Measurements from ENCODE around the gene RPS15.

The RPS15 gene

GRCh38 chr19:1401889-1402217 is 36.3 kb upstream of the RPS15 start:
- DNase-seq (ENCODE audit: low read depth in 3 of 3, low spot score in 1 of 3): no peak

DNA sequence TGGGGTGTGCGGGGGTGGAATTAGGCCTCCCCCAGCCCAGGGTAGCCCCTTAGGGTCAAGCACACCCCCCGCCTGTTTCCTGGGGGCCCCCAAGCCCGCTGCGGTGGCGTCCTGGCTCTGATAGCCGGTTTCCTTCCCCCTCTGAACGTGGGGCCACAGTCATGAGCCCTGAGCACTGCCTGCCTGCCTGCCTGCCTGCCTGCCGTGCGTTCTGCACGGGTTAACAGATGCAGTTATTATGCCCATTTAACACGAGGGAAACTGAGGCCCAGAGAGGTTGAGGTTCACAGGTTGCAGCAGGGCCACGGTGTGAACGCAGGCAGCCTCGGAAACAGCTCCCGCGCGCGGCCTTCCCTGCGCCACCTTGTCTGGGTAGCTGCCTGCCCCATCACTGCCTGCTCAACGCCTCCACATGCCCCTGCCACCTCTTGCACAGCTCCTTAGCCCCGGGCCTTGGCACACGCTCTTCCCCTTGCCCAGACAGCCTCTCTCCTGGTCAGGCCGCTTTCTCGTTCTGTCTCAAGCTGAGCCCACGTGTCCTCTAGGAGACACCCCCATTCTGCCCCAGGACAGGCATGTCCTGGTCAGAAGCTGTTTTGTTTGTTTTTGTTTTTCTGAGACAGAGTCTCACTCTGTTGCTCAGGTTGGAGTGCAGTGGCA is 35.7 kb upstream of the RPS15 start:
- DNase-seq (ENCODE audit: low read depth in 3 of 3, low spot score in 1 of 3): no peak

- peak; percentile 98 to 99 (median 99) for DNase-seq (ENCODE audit: low read depth in 3 of 3, low spot score in 1 of 3)
Observed at GRCh38 chr19:1406774-1407527, 31.2 kb upstream of the RPS15 start.

DNA sequence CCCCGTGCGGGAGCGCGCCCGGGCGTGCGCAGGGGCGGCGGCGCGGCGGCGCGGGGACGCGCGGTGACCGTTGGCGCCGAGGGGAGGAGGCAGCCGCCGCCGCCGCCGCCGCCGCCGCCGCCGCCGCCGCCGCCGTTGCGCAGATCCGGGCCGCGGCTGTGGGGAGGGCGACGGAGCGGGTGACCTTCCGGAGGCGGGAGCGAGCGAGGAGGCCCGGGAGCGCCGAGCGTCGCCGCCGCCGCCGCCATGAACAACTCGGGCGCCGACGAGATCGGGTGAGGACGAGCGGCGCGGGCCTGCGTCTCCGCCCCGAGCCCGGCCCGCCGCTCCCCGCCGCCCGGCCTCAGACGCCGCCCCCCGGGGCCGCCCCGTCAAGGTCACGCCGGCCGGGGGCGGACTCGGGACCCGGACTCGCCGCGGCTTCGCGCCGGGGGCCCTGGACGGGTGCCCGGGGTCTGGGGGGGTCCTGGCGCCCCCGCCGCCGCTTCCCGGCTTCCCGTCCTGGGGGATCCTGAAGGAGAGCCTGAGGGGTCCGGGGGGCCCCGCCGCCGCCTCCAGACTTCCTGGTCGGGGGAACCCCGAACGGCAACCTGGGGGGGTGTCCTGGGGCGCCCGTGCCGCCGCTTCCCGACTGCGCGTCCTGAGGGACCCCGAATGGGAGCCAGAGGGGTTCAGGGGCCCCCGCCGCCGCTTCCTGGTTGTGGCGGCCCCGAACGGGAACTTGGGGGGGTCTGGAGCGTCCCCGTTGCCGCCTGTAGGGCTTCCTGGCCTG is 30.5 kb upstream of the RPS15 start, which contains the start of gene DAZAP1:
Gene DAZAP1 (plus strand): TSS at position 59 of the 772 bp plus-strand sequence. CDS start 188 bp downstream, at position 247.
- peak in 2 of 3 donors; percentile 23 to 41 for DNase-seq (ENCODE audit: low read depth in 3 of 3, low spot score in 1 of 3)

DNA sequence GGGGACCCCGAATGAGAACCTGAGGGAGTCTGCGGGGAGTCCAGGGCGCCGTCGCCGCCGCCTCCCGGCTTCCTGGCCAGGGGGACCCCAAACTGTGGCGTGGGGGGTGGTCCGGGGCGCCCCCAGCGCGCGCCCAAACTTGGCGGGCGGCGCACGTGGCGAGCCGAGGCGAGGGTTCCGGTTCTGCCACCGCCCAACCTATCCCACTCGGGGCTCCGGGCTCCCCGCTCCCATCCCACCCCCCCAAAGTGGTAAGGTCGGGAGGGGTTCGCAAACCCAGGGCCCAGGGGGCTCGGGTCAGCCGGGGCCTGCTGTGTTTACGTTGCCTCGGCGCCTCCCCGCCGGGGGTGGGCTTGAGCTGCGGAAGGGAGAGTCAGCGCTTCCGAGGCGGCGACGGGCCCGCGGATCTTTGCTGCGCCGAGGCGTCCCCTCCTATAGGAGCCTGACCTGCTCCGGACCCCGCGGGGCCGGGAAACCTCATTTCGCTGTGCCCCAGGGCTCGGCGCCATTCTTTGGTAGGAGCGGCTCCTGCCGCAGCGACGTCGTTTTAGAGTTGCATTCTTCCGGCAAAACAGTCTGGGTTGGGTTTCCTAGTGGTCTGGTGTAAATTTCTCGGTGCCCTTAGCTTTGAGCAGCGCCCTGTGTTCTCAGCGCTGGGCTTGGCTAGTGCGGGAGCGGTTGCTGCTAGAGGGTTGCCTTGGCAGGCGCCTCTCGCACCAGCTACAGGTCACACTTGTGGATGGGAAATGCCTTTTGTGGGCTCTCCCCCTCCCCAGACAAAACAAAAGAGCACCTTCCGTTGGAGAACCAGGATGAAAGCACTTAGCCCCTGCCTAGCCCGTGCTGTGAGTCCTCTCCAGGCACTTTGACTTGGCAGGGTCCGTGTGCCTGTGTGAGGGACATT is 29.6 kb upstream of the RPS15 start:
- peak; percentile 19 to 41 (median 25) for DNase-seq (ENCODE audit: low read depth in 3 of 3, low spot score in 1 of 3)

DNA sequence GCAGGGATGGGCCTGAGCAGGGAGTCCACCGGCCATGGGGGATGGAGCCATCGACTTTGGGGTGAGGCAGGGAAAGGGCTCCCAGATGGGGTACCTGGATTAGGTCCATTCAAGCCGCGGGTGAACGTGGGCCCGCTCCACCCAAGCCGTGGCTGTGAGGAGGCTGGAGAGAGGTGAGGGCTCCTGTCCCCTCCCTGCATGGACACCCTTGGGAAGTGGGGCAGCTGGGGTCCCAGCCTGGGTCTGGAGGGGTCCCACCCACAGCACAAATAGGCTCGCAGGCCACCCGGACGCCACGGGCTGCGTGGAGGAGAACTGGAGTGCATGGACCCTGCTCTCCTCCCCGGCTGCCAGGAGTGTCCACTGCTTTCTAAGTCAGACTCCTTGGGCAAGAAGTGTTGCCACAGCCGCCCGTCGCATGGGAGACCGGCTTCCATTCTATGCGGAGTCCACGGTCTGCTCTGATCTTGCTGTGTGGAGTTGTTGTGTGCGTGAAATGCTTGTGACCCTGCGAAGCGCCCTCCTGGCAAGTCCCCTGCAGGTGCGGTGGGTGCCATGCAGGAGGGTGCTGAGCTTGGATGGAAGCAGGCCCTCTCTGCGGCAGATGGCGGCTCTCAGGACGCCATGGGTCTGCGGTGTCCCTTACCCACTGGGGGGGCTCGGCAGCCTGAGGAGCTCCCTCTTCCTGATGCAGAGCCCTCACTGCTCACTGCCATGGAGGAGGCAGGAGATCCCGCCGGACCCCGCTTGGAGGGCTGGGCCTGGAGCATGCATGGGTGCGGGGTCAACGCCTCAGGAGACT is 28.8 kb upstream of the RPS15 start:
- no peak for DNase-seq (ENCODE audit: low read depth in 3 of 3, low spot score in 1 of 3)

- no peak for DNase-seq (ENCODE audit: low read depth in 3 of 3, low spot score in 1 of 3)
Observed at GRCh38 chr19:1410136-1410786, 27.9 kb upstream of the RPS15 start.

DNA sequence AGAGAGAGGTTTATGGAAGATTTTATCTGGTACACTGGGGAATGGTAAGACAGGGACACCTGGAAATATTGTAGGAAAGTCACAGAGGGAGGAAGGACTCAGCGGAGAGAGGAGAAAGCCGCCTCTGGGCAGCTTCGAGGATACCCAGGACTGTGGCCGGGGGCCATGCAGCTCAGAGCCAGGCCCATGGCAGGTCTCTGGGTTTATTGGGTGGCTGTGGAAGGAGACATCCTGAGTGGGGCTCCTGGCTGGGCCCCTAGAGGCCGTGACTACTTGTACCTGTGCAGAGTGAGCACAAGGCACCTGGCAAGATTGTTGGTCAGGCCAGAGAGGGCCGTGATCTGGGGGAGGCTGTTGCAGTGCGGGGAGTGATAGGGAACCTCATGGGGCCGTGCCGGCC is 27.4 kb upstream of the RPS15 start:
- DNase-seq (ENCODE audit: low read depth in 3 of 3, low spot score in 1 of 3): no peak

DNA sequence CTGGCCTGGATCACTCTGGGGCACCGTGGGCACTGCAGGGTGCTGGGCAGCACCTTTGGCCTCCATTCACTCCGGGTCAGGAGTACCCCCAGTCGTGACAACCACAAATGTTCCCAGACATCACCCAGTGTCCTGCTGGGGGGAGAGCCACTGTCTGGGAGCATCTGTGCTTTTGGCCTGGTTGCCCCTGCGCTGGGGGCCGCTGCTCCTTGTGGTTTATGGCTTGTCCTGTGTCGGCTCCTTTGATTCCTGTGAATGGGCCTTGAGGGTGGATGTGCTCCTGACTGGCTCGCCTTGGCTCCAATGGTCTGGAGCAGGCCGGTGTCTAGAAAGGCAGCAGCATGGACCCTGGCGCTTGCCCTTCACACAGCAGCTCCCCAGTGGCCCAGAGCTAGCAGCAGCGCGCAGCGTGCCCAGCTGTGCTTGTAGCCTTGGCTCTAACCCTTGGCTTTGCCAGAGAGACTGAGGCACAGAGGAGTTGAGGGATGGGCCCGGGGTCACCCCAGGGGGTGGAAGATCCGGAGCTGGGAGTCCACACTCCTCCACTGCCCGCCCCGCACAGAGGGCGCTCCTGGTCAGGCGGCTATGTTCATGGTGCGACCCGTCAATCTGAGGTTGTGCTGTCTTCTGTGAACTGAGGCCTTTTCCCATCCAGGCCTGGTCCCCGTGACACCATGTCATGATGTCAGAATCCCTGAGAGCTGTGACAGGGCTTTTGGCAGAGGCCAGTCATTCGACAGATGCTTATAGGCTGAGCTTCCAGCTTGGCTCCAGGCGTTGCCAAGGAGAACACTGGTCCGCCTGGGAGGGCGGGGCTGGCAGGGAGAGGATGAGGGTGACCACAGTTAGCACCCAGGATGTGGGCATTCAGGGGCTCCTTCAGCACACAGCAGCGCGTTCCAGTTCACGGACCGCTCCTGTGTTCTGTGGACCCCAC is 26.7 kb upstream of the RPS15 start:
- DNase-seq (ENCODE audit: low read depth in 3 of 3, low spot score in 1 of 3): no peak

- no peak for DNase-seq (ENCODE audit: low read depth in 3 of 3, low spot score in 1 of 3)
Observed at GRCh38 chr19:1412323-1412923, 25.8 kb upstream of the RPS15 start.

- DNase-seq (ENCODE audit: low read depth in 3 of 3, low spot score in 1 of 3): no peak
Observed at GRCh38 chr19:1412995-1413800, 25.0 kb upstream of the RPS15 start.

DNA sequence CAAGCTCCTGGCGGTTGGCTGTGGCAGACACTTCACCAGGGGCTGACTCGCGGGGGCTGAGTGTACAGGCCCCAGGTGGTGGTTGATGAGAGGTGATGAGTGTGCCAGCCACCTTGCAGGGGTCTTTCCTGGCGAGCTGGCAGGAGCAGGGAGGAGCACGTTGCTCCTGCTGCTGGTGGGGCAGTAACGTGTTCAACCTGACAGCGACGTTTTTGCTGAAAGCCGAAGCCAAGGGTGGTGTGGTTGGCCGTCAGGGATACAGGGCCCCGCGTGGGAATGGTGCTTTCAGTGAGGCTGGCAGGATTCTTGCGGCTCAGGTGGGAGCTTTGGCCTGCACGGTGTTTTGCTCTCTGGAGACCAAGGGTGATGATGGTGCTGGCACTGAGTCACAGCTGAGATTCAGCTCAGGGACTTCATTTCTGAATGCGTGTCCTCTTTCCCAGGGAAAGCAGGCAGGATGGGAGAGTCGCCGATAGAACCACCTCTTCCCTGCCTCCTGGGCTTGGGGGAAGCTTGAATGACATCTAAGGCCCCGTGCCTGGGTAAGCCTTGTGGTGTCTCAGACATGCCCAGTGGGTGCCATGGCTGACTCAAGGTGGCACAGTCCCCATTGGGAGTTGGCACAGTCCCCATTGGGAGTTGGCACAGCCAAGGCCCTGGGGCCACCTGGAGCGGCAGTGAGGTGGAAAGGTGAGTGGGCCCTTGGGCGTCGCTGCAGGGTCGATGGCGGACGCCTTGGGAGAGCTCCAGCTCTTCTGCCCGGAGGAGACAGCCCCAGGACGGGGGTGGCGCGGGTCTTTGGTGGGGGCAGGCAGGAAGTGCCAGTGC is 22.0 kb upstream of the RPS15 start:
- DNase-seq (ENCODE audit: low read depth in 3 of 3, low spot score in 1 of 3): no peak

- no peak for DNase-seq (ENCODE audit: low read depth in 3 of 3, low spot score in 1 of 3)
Observed at GRCh38 chr19:1417145-1417544, 21.1 kb upstream of the RPS15 start.

GRCh38 chr19:1417681-1418495 is 20.3 kb upstream of the RPS15 start:
- no peak for DNase-seq (ENCODE audit: low read depth in 3 of 3, low spot score in 1 of 3)

DNA sequence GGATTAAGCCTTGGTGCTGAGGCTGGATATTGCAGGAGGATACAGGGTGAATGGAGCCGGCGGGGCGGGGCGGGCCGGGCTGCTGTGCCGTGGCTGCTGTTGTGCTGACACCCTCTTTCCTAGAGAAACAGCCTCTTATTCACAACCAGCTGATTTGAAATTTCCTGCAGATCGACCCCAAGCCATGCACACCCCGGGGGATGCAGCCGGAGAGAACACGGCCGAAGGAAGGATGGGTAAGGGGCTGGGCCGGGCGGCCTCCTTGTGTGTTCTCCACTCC is 19.8 kb upstream of the RPS15 start:
- DNase-seq (ENCODE audit: low read depth in 3 of 3, low spot score in 1 of 3): no peak
